ENCODE measurements around the gene AGPAT3.

AGPAT3 gene

GRCh38 chr21:44000360-44000759 is 135.3 kb downstream of the AGPAT3 start:
- no peak for DNase-seq

GRCh38 chr21:44002511-44002910 is 137.5 kb downstream of the AGPAT3 start:
- DNase-seq = no peak

- no peak for DNase-seq
Measured at GRCh38 chr21:44003307-44003966, 138.4 kb downstream of the AGPAT3 start.

GRCh38 chr21:44005071-44005470 is 140.0 kb downstream of the AGPAT3 start:
- no peak for DNase-seq

GRCh38 chr21:44005593-44005992 is 140.6 kb downstream of the AGPAT3 start:
- no peak for DNase-seq

- DNase-seq = no peak
Measured at GRCh38 chr21:44006017-44006619, 141.1 kb downstream of the AGPAT3 start.

GRCh38 chr21:44006656-44007055 is 141.6 kb downstream of the AGPAT3 start:
- no peak for DNase-seq

GRCh38 chr21:44010429-44010828 is 145.4 kb downstream of the AGPAT3 start:
- DNase-seq = peak in 3 of 4 experiments; percentile 31 to 50 (median 43)

- DNase-seq = no peak
Measured at GRCh38 chr21:44011123-44011522, 146.1 kb downstream of the AGPAT3 start.

- peak; percentile 93 to 97 (median 95) for DNase-seq
Measured at GRCh38 chr21:44011579-44012473, 146.8 kb downstream of the AGPAT3 start, which contains the start of gene TRAPPC10. Gene TRAPPC10 (plus strand): TSS chr21:44012309. CDS start chr21:44012494, 185 bp downstream.

GRCh38 chr21:44012474-44013379 is 147.7 kb downstream of the AGPAT3 start:
- DNase-seq = peak; percentile 89 to 94 (median 92)

- peak; percentile 56 to 78 (median 75) for DNase-seq
Measured at GRCh38 chr21:44013380-44014088, 148.5 kb downstream of the AGPAT3 start.

GRCh38 chr21:44017601-44018000 is 152.6 kb downstream of the AGPAT3 start:
- DNase-seq = no peak

- no peak for DNase-seq
Measured at GRCh38 chr21:44018127-44018526, 153.1 kb downstream of the AGPAT3 start.

GRCh38 chr21:44018813-44019567 is 154.0 kb downstream of the AGPAT3 start:
- DNase-seq = no peak

GRCh38 chr21:44019568-44019958 is 154.5 kb downstream of the AGPAT3 start:
- no peak for DNase-seq

- DNase-seq = no peak
Measured at GRCh38 chr21:44020551-44020950, 155.5 kb downstream of the AGPAT3 start.

- DNase-seq = no peak
Measured at GRCh38 chr21:44021064-44021463, 156.0 kb downstream of the AGPAT3 start.

- DNase-seq = no peak
Measured at GRCh38 chr21:44024257-44024656, 159.2 kb downstream of the AGPAT3 start.

- peak; percentile 90 to 96 (median 94) for DNase-seq
Measured at GRCh38 chr21:44024887-44025353, 159.9 kb downstream of the AGPAT3 start.

Data from suppressor macrophage (primary cell).